HCT116 (cell line): Measurements from ENCODE around the gene ZFYVE27. TPM values are rescaled to one million over a fixed set of nuclear protein-coding genes. Genes with fewer than 3 reads are reported as not detected.

Experiments used
- ATAC-seq: fragments of 200-7000 bp; cut with Tn5 transposase; 2 replicates; pipeline ENCODE4 v1.9.1; 2020; ENCODE audit warnings: mild to moderate bottlenecking, moderate library complexity
- BruUV-seq: library from RNA; stranded (reverse); fragments of 400-500 nt; replicated peaks from 2 replicates; lab custom pipeline; 2021; lab: Mats Ljungman, UMichigan
- CTCF ChIA-PET: fragments of 300-600 bp; sonication (Branson Sonifier 250); formaldehyde crosslinking; loops from one replicate; lab custom pipeline; 2021; ENCODE audit warnings: antibody characterized with exemption; lab: Charles Lee
- POLR2A ChIA-PET: fragments of 300-600, 350-600 bp; sonication (Branson Sonifier 250); formaldehyde crosslinking; loops from one replicate; lab custom pipeline; 2021; ENCODE audit warnings: antibody characterized with exemption; lab: Charles Lee
- RAD21 ChIA-PET, 2 experiments: fragments of 300-600 bp; sonication (Branson Sonifier 250); formaldehyde crosslinking; loops; one replicate each; lab custom pipeline; 2023; ENCODE audit warnings: low total read pairs in 2 of 2; ENCODE audit not compliant: uncharacterized antibody in 2 of 2, unreplicated experiment in 2 of 2, low non-redundant PET in 1 of 2; lab: Charles Lee
- DNase-seq: peaks from one replicate; pipeline ENCODE4 v3.0.0-alpha.2; 2010; ENCODE audit warnings: low read depth, low spot score
- H2AFZ ChIP-seq: fragments of 200-600 bp; shearing (Covaris generic), sonication (generic); 2 replicates; pipeline ENCODE4 v1.6.1; 2017; ENCODE audit warnings: low read depth, mixed run types, mixed read lengths, antibody characterized with exemption, low read length; ENCODE audit not compliant: poor library complexity, severe bottlenecking
- H3K27ac ChIP-seq: 2 replicates; pipeline ENCODE4 v1.5.1; 2012; ENCODE audit warnings: low read depth, low read length
- H3K27me3 ChIP-seq: fragments of 200-600 bp; sonication (generic); 2 replicates; pipeline ENCODE4 v1.6.1; 2016; ENCODE audit warnings: mixed run types, low read length, mixed read lengths; ENCODE audit not compliant: insufficient read depth
- H3K36me3 ChIP-seq, 2 experiments: fragments of 200-500 bp in 1 of 2; fragments of 200-600 bp in 1 of 2; sonication (Bioruptor generic) in 1 of 2; sonication (generic) in 1 of 2; 2 replicates each; pipeline versions ENCODE4 v1.5.1 to v1.6.1; 2014 to 2016; ENCODE audit warnings: low read length in 2 of 2, inconsistent platforms in 1 of 2, mixed read lengths in 1 of 2, mixed run types in 1 of 2; ENCODE audit not compliant: insufficient read depth in 2 of 2, control insufficient read depth in 1 of 2
- H3K4me1 ChIP-seq, 2 experiments: fragments of 200-600 bp in 1 of 2; sonication (generic) in 1 of 2; 2 replicates each; pipeline versions ENCODE4 v1.5.1 to v1.6.1; 2012 to 2017; ENCODE audit warnings: low read length in 2 of 2, inconsistent platforms in 1 of 2, mild to moderate bottlenecking in 1 of 2, mixed read lengths in 1 of 2, mixed run types in 1 of 2, moderate library complexity in 1 of 2; ENCODE audit not compliant: insufficient read depth in 2 of 2, control insufficient read depth in 1 of 2
- H3K4me2 ChIP-seq: fragments of 200-600 bp; sonication (generic); 2 replicates; pipeline ENCODE4 v1.6.1; 2017; ENCODE audit warnings: mixed run types, low read length, mixed read lengths
- H3K4me3 ChIP-seq, 2 experiments: fragments of 200-600 bp in 1 of 2; sonication (generic) in 1 of 2; replicated peaks in 1 of 2; 2 replicates each; pipeline ENCODE4 v1.5.1; 2011 to 2016; ENCODE audit warnings: low read length in 2 of 2, control low read depth in 1 of 2, low read depth in 1 of 2, mild to moderate bottlenecking in 1 of 2, mixed read lengths in 1 of 2, mixed run types in 1 of 2
- H3K79me2 ChIP-seq: fragments of 200-600 bp; sonication (generic); 2 replicates; pipeline ENCODE4 v1.6.1; 2017; ENCODE audit warnings: mild to moderate bottlenecking, mixed run types, low read length, moderate library complexity, mixed read lengths; ENCODE audit not compliant: insufficient read depth
- H3K9ac ChIP-seq: fragments of 200-600 bp; sonication (generic); 2 replicates; pipeline ENCODE4 v1.6.1; 2016; ENCODE audit warnings: low read length, mixed read lengths
- H3K9me2 ChIP-seq: fragments of 200-600 bp; sonication (generic), shearing (Covaris generic); 2 replicates; pipeline ENCODE4 v1.6.1; 2017; ENCODE audit warnings: mixed run types, mild to moderate bottlenecking, moderate library complexity; ENCODE audit not compliant: insufficient read depth
- H3K9me3 ChIP-seq, 2 experiments: fragments of 200-500 bp in 1 of 2; fragments of 200-600 bp in 1 of 2; sonication (Bioruptor generic) in 1 of 2; sonication (generic) in 1 of 2; 2 replicates each; pipeline ENCODE4 v1.6.1; 2014 to 2017; ENCODE audit warnings: low read length in 2 of 2, mixed read lengths in 2 of 2, inconsistent platforms in 1 of 2, low read depth in 1 of 2, mild to moderate bottlenecking in 1 of 2, mixed run types in 1 of 2, moderate library complexity in 1 of 2; ENCODE audit not compliant: control insufficient read depth in 1 of 2, insufficient read depth in 1 of 2
- H4K20me1 ChIP-seq: fragments of 200-600 bp; sonication (generic), shearing (Covaris generic); 2 replicates; pipeline ENCODE4 v1.6.1; 2017; ENCODE audit warnings: mixed run types, mild to moderate bottlenecking, moderate library complexity; ENCODE audit not compliant: insufficient read depth
- ATF3 ChIP-seq: IDR thresholded peaks from 2 replicates; pipeline ENCODE4 v1.6.1; 2012
- CBX3 ChIP-seq: IDR thresholded peaks from 2 replicates; pipeline ENCODE4 v1.6.1; 2012; ENCODE audit warnings: low read depth
- CEBPB ChIP-seq: IDR thresholded peaks from 2 replicates; pipeline ENCODE4 v1.6.1; 2012; ENCODE audit warnings: low read depth
- EGR1 ChIP-seq: IDR thresholded peaks from 2 replicates; pipeline ENCODE4 v1.6.1; 2012; ENCODE audit warnings: low read depth
- ELF1 ChIP-seq: IDR thresholded peaks from 2 replicates; pipeline ENCODE4 v1.6.1; 2012; ENCODE audit warnings: low read depth, borderline replicate concordance
- EZH2 ChIP-seq: fragments of 200-600 bp; sonication (generic); IDR thresholded peaks from 2 replicates; pipeline ENCODE4 v1.6.1; 2017; ENCODE audit warnings: antibody characterized with exemption, mixed run types
- FOSL1 ChIP-seq: IDR thresholded peaks from 2 replicates; pipeline ENCODE4 v1.6.1; 2012; ENCODE audit warnings: low read depth
- POLR2A ChIP-seq: IDR thresholded peaks from 2 replicates; pipeline ENCODE4 v1.7.0; 2011; ENCODE audit warnings: borderline replicate concordance; ENCODE audit not compliant: insufficient read depth, insufficient read length; ENCODE audit errors: extremely low read depth
- POLR2AphosphoS5 ChIP-seq: IDR thresholded peaks from 2 replicates; pipeline ENCODE4 v1.6.1; 2011; ENCODE audit warnings: mild to moderate bottlenecking, low read depth, low read length, moderate library complexity
- RAD21 ChIP-seq: IDR thresholded peaks from 2 replicates; pipeline ENCODE4 v1.6.1; 2012; ENCODE audit warnings: low read depth, mild to moderate bottlenecking
- REST ChIP-seq: IDR thresholded peaks from 2 replicates; pipeline ENCODE4 v1.6.1; 2012; ENCODE audit warnings: low read depth
- SRF ChIP-seq: IDR thresholded peaks from 2 replicates; pipeline ENCODE4 v1.6.1; 2012; ENCODE audit warnings: low read depth
- YY1 ChIP-seq: IDR thresholded peaks from 2 replicates; pipeline ENCODE4 v1.6.1; 2011; ENCODE audit warnings: low read length, low read depth, moderate library complexity, mild to moderate bottlenecking; ENCODE audit not compliant: insufficient replicate concordance; ENCODE audit errors: extremely low read depth
- ZNF274 ChIP-seq: fragments of 200-500 bp; sonication (Bioruptor generic); IDR thresholded peaks from 2 replicates; pipeline ENCODE4 v1.6.1; 2014; ENCODE audit warnings: mild to moderate bottlenecking, low read depth, low read length, inconsistent platforms
- intact Hi-C: fragments of 100-400 bp; cut with micrococcal nuclease; formaldehyde crosslinking; loops from 2 replicates; pipeline ENCODE4 v1.10.0; 2022
- total RNA-seq: library from RNA; stranded (reverse); gene quantifications from one replicate; pipeline ENCODE4 v1.2.1, GENCODE V29; 2021; ENCODE audit not compliant: unreplicated experiment
- TF ChIP-seq, protein P1 (sequence below): IDR thresholded peaks from 2 replicates; pipeline ENCODE4 v1.6.1; 2011; ENCODE audit warnings: mild to moderate bottlenecking, low read length, moderate library complexity; ENCODE audit not compliant: insufficient replicate concordance; ENCODE audit errors: extremely low read depth
- TF ChIP-seq, protein P2 (sequence below): IDR thresholded peaks from 2 replicates; pipeline ENCODE4 v1.6.1; 2012

The ZFYVE27 gene
- total RNA-seq, 1 experiment from 2014 or later, result 28.4 TPM

DNA sequence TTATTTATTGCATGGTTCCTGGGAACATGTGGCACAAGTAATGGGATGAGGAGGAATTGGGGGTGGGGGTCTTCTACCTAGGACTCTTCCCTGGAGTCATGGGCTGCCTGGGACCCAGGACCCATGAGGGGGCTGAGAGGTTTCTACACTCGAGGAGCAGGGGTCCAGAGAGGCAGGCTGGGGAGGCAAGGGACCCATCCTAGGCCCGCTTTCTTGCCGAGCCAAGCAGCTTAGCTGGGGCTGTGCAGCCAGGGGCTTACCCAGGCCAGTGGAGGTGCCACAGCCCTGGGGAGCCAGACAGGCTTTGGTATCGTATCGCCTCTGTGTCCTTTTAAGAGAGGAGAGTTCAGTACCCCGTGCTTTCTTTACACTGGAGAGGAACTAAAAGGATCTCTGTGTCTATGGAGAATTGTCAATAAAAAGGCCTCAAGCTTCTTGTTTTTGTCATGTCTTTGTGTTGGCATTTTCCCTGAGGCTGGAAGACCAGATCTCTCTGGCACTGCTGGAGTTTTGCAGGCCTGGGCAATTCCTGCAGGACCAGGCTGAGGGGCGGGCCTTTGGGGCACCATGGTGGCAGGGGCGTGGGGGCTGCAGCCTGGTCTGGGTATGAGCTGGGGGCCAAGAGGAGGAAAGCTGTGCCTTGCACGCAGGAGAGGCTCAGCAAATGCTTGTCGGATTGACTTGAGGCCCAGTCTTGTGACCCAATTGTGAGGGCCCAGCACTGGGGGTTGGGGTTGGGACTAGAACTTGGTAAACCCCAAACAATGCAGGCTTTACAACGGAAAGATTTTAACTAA lies 23.7 kb downstream of the ZFYVE27 start:
- Histone ChIP-seq H3K36me3 (peaks cover 13 to 23% of the 10 kb centered on the region in 2 experiments; a peak in 3 of 4 replicates), H3K9me2 (no peaks in the 10 kb centered on the region), H3K79me2 (no peaks in the 10 kb centered on the region), H3K4me3 (no peak overlapping the region), H2AFZ (no peak overlapping the region), H3K4me1 (peaks cover 2 to 4% of the 10 kb centered on the region in 2 experiments; a peak in 3 of 4 replicates), H3K4me2 (no peak overlapping the region), H4K20me1 (no peaks in the 10 kb centered on the region), H3K27ac (no peak overlapping the region), H3K9ac (no peak overlapping the region), H3K9me3 (no peaks in the 10 kb centered on the region), H3K27me3 (no peaks in the 10 kb centered on the region)
- ChIA-PET RAD21 (no interaction called here), CTCF (interaction anchor here (2.1 to 2.3 kb wide), 2 partner anchors 108 to 280 kb away, joined by 7 to 11 read pairs; no protein-coding TSS in a partner anchor), POLR2A (no interaction called here)
- intact Hi-C loops, result no loop called here
- TF ChIP-seq, protein P1, sequence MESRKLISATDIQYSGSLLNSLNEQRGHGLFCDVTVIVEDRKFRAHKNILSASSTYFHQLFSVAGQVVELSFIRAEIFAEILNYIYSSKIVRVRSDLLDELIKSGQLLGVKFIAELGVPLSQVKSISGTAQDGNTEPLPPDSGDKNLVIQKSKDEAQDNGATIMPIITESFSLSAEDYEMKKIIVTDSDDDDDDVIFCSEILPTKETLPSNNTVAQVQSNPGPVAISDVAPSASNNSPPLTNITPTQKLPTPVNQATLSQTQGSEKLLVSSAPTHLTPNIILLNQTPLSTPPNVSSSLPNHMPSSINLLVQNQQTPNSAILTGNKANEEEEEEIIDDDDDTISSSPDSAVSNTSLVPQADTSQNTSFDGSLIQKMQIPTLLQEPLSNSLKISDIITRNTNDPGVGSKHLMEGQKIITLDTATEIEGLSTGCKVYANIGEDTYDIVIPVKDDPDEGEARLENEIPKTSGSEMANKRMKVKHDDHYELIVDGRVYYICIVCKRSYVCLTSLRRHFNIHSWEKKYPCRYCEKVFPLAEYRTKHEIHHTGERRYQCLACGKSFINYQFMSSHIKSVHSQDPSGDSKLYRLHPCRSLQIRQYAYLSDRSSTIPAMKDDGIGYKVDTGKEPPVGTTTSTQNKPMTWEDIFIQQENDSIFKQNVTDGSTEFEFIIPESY, result no peak
- no peak for TF ChIP-seq ELF1
- TF ChIP-seq FOSL1, result no peak
- no peak for TF ChIP-seq RAD21
- no peak for TF ChIP-seq ZNF274
- TF ChIP-seq CEBPB, result no peak
- TF ChIP-seq ATF3, result no peak
- no peak for TF ChIP-seq EGR1
- no peak for TF ChIP-seq YY1
- TF ChIP-seq, protein P2, sequence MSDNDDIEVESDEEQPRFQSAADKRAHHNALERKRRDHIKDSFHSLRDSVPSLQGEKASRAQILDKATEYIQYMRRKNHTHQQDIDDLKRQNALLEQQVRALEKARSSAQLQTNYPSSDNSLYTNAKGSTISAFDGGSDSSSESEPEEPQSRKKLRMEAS, result no peak
- TF ChIP-seq CBX3, result no peak
- no peak for TF ChIP-seq REST
- no peak for TF ChIP-seq POLR2A
- no peak for TF ChIP-seq SRF
- TF ChIP-seq EZH2, result no peak
- no peak for TF ChIP-seq POLR2AphosphoS5
- ATAC-seq, result no peak
- BruUV-seq, result no TSS peak
- no peak for DNase-seq
